NCI-H2227 (cell line): ENCODE results near the gene SLCO1A2.
A peak's percentile ranks its signal among the peaks of the same experiment; 100 is the strongest.

Source experiments
- DNase-seq: peaks from one replicate; lab custom pipeline; 2025; ENCODE audit not compliant: unreplicated experiment; lab: John Stamatoyannopoulos, UW

SLCO1A2 gene

DNA sequence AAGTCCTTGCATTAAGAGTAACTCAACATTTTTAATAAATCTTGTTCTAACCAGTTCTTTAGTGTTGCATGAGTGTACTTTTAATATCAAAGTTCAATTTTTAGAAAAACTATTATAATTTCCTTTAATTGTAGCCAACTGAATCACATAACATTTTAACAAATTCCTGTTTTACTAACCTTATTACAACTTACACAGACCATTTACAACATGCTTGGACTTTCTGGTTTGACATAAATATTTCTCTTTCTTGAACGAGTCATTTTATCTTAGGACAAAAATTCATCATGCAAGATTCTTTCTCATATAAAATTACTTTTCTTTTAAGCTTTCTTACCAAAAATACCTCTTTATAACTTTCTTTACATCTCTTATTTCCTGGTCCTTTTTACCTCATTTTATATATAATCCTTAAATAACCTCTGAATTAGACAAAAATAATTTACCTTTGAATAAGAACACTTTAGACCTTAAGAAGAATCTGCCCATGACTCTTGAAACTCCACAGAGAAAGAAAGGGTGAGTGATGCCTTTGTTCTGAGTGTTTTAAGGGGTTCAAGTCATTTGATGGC, 3.9 kb downstream of the SLCO1A2 start:
- no peak for DNase-seq

DNA sequence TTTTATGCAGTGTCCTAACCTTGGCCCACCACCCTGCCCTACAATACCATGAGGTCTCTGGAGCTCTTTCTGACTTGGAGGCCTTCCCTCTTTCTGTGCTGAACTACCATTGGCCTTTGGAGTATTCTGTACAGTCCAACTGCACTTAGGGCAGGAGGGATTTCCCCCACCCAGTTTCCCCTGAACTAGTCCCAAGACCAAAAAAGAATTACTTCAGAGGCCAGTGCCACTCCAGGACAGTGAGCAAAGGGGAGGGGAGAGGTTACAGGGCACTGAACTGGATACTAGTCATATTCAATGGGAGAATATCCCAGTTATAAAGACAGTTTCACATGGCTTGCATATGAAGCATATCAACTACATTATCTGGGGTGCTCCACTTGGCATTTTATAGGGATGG, 6.1 kb downstream of the SLCO1A2 start:
- no peak for DNase-seq

- DNase-seq: no peak
Measured at GRCh38 chr12:21324551-21324950, 10.2 kb downstream of the SLCO1A2 start.

- DNase-seq: no peak
Measured at GRCh38 chr12:21323736-21324135, 11.0 kb downstream of the SLCO1A2 start.

DNA sequence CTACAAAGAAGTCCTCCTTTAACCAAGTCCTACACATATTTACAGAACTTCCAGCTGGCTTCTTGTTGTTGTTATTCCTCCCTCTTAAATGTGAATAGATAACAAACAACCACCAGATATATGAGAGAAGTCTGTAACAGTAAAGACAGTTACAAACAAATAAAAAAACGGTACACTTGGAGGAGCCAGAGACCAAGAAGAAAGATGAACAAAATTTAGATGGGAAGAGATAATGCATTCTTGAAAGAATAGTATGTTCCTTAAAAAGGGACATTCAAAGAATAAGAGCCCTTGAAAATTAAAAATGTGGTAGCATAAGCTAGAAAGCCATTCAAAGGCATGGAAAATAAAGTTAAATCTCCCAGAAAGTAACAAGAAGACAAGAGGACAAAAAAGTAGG, 25.9 kb downstream of the SLCO1A2 start:
- no peak for DNase-seq

GRCh38 chr12:21305661-21306060, 29.1 kb downstream of the SLCO1A2 start:
- DNase-seq: no peak

- no peak for DNase-seq
Measured at GRCh38 chr12:21300632-21301031, 34.1 kb downstream of the SLCO1A2 start.

GRCh38 chr12:21296751-21297406, 37.8 kb downstream of the SLCO1A2 start:
- peak; percentile 2 for DNase-seq

DNA sequence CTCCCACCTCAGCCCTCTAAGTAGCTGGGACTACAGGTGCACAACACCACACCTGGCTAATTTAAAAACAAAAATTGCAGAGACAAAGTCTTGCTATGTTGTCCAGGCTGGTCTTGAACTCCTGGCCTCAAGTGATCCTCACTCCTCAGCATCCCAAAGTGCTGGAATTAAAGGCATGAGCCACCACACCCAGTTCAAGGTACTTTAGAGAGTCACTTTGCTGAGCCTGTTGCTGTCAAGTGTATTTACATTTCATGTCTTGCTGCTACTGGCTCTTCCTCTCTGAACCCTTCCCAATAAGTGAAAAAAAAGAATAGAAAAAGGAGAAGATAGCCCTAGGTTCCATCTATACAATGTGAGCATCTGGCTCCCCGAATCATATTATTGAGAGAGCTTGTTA, 38.4 kb downstream of the SLCO1A2 start:
- no peak for DNase-seq

GRCh38 chr12:21294176-21294575, 40.5 kb downstream of the SLCO1A2 start:
- no peak for DNase-seq

DNA sequence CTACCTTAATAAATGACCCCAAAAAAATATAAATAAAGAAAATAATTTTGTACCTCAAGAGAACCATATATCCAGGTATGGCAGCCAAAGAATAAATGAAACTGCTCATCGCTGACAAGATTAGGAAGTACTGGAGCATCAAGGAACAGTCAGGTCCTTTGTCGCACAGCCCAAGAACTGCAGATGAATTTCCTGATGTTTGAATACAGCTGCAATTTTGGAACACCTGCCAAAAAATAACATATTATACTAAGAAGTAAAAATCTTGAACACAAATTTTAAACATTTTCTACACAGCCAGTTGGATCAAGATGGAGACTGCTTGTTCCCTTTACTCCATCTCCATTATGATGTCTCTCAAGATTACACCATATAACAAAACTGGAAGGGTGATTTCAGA, 42.6 kb downstream of the SLCO1A2 start:
- DNase-seq: no peak

DNA sequence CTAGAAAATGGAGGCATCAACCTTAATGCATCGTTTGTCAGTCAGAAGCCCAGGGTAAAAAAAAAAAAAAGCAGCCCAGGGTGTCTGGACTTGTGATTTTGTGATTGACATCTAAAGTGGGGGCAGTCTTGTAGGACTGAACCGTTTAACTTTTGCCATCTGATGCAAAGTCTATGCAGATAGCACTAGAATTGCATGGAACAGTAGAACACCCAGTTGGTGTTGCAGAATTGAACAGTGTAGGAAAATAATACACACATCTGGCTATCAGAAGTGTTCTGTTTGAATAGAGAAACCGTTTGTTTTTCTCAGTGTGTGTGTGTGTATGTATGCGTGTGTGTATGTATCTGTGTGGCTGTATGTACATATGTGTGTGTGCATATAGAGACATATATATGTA, 45.0 kb downstream of the SLCO1A2 start:
- DNase-seq: no peak

GRCh38 chr12:21276826-21277225, 57.9 kb downstream of the SLCO1A2 start:
- no peak for DNase-seq

- no peak for DNase-seq
Measured at GRCh38 chr12:21265932-21266331, 68.8 kb downstream of the SLCO1A2 start.

- DNase-seq: no peak
Measured at GRCh38 chr12:21264232-21264631, 70.5 kb downstream of the SLCO1A2 start.

DNA sequence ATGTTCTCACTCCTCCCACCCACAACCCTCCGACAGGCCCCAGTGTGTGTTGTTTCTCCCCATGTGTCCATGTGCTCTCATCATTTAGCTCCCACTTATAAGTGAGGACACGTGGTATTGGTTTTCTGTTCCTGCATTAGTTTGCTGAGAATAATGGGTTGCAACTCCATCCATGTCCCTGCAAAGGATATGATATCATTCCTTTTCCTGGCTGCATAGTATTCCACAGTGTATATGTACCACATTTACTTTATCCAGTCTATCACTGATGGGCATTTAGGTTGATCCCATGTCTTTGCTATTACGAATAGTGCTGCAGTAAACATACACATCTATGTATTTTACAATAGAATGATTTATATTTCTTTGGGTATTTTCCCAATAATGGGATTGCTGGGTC, 77.5 kb downstream of the SLCO1A2 start:
- no peak for DNase-seq

DNA sequence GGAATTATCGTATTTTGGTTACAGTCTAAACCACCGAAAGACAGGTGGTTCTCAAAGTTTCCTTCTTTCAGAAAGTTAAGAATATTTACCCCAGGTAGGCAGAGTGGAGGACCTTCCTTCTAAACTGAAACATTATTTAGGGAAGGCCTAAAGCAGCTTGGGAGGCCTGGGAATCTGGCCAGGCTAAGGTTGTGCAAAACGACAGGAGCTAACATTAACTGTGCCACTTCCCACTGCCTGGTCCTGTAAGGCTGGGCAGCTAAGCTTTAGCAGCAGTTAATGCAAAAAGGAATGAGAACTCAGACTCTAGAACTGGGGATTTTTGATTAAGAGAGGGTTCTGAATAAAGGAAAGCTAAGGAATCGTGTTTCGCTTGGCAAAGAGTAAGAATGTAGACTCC, 82.6 kb downstream of the SLCO1A2 start:
- DNase-seq: no peak

DNA sequence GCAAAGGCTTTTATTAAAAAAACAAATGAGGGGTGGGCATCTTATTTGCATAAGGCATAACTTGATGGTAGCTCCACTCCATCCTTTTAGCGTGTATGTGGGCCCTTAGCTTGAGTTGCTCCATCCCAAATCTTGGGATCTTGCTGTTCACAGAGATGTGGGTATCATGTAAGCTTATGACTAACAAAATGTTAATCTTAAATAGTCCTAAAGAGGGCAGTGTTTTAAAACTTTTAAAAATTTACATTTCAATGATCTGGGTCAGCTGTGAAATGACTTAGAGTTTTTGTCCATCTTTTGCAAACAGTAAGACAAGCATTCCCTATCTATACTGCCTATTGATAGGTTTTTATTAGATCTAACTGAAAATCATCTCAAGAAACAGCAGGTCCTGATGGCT, 86.0 kb downstream of the SLCO1A2 start:
- DNase-seq: no peak

DNA sequence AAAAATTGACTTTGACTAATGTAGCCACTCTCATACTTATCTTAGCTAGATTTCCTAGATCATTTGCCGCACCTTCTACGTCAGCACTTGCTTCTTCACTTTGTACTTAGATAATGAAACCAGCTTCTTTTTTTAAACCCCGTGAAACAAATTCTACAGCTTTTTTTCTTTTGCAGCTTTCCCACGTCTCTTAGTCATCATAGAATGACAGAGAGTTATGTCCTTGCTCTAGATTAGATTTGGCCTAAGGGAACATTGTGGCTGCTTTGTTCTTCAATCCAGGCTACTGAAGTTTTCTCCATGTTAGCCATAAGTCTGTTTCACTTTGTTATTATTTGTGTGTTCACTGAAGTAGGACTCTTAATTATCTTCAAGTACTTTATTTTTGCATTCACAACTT, 94.9 kb downstream of the SLCO1A2 start:
- DNase-seq: no peak

DNA sequence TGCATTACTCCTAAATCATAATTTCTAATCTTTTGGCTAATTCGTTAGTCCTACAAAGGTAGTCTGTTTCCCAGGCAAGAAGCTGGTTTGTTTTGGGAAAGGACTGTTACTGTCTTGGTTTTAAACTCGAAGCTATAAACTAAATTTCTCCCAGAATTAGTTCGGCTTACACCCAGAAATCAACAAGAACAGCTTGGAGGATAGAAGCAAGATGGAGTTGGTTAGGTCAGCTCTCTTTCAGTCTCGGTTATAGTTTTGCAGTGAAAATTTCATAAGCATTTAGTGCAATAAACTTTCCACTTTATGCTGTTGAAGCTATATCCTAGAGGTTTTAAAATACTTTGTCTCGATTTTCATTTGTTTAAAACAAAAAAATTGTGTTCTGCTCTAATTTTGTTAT, 100.3 kb downstream of the SLCO1A2 start:
- DNase-seq: no peak

GRCh38 chr12:21223930-21224329, 110.8 kb downstream of the SLCO1A2 start:
- no peak for DNase-seq

DNA sequence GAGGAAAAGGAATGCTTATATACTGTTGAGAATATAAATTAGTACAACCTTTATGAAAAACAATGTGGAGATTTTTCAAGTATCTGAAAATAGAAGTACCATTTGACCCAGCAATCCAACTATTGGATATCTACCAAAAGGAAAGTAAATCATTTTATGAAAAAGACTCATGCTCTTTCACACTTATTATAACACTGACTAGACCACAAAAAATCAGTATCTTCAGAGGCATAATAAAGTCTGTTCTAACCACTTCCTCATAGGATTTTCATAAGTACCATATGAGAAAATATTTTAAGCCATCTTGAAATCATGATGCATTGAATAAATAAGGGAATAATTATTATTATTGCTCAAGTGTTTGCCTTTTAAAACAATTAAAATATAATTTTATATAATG, 112.9 kb downstream of the SLCO1A2 start:
- DNase-seq: no peak

GRCh38 chr12:21221072-21221471, 113.6 kb downstream of the SLCO1A2 start:
- no peak for DNase-seq
